Chondrocyte (in vitro differentiated cells): ENCODE results near the gene PCSK2. TPM values are rescaled to one million over a fixed set of nuclear protein-coding genes. Genes with fewer than 3 reads are reported as not detected.

Source experiments
- DNase-seq: peaks from one replicate; pipeline ENCODE4 v3.0.0; 2021; ENCODE audit warnings: mixed read lengths, low spot score
- H3K27ac Mint-ChIP-seq: one replicate; pipeline ENCODE4 v1.8.0; 2021; ENCODE audit warnings: mild to moderate bottlenecking, moderate library complexity, mixed read lengths; ENCODE audit not compliant: unreplicated experiment
- H3K27me3 Mint-ChIP-seq: 2 replicates; pipeline ENCODE4 v1.8.0; 2021; ENCODE audit warnings: low read depth, mixed read lengths
- H3K36me3 Mint-ChIP-seq: 2 replicates; pipeline ENCODE4 v1.8.0; 2021; ENCODE audit warnings: low read depth, mixed read lengths
- H3K4me1 Mint-ChIP-seq: 2 replicates; pipeline ENCODE4 v1.8.0; 2021; ENCODE audit warnings: low read depth, mild to moderate bottlenecking, mixed read lengths
- H3K4me3 Mint-ChIP-seq: one replicate; pipeline ENCODE4 v1.8.0; 2021; ENCODE audit warnings: mild to moderate bottlenecking, moderate library complexity, mixed read lengths; ENCODE audit not compliant: unreplicated experiment
- H3K9me3 Mint-ChIP-seq: 2 replicates; pipeline ENCODE4 v1.8.0; 2021; ENCODE audit warnings: low read depth, mixed read lengths
- total RNA-seq: library from RNA; stranded (reverse); gene quantifications from 3 replicates; pipeline ENCODE4 v1.2.1, GENCODE V29; 2021
- TF ChIP-seq, protein P1 (sequence below): fragments of 200-600 bp; sonication (generic); IDR thresholded peaks from 2 replicates; pipeline ENCODE4 v1.5.0; 2021; ENCODE audit warnings: antibody characterized with exemption, mild to moderate bottlenecking, moderate library complexity

Gene PCSK2
- total RNA-seq, 1 donor from 2014 or later = not detected

DNA sequence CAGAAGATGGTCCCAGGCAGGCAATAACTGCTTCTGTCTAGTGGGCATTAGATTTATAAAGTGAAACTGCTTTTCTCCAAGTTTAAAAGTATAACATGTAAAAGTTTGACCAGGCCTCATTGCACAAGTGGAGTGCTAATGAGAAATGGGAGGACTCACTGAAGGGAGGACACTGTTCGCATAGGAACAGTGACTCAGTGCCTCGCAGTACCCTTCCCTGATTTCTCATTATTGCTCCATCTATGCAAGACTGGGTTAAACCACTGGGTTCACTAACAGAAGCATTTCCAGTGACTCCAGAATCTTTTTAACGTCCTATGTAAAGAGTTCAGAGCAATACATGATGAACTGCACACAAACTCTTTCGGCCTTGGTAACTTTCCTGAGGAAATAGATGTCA, 79.6 kb downstream of the PCSK2 start:
- H3K36me3 Mint-ChIP-seq = no peaks in the 10 kb centered on the region
- no peak overlapping the region for H3K4me3 Mint-ChIP-seq
- peaks cover 4% of the 10 kb centered on the region for H3K27me3 Mint-ChIP-seq
- TF ChIP-seq, protein P1, sequence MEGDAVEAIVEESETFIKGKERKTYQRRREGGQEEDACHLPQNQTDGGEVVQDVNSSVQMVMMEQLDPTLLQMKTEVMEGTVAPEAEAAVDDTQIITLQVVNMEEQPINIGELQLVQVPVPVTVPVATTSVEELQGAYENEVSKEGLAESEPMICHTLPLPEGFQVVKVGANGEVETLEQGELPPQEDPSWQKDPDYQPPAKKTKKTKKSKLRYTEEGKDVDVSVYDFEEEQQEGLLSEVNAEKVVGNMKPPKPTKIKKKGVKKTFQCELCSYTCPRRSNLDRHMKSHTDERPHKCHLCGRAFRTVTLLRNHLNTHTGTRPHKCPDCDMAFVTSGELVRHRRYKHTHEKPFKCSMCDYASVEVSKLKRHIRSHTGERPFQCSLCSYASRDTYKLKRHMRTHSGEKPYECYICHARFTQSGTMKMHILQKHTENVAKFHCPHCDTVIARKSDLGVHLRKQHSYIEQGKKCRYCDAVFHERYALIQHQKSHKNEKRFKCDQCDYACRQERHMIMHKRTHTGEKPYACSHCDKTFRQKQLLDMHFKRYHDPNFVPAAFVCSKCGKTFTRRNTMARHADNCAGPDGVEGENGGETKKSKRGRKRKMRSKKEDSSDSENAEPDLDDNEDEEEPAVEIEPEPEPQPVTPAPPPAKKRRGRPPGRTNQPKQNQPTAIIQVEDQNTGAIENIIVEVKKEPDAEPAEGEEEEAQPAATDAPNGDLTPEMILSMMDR = no peak
- H3K27ac Mint-ChIP-seq = no peak overlapping the region
- no peaks in the 10 kb centered on the region for H3K4me1 Mint-ChIP-seq
- DNase-seq = no peak
- H3K9me3 Mint-ChIP-seq = no peaks in the 10 kb centered on the region

DNA sequence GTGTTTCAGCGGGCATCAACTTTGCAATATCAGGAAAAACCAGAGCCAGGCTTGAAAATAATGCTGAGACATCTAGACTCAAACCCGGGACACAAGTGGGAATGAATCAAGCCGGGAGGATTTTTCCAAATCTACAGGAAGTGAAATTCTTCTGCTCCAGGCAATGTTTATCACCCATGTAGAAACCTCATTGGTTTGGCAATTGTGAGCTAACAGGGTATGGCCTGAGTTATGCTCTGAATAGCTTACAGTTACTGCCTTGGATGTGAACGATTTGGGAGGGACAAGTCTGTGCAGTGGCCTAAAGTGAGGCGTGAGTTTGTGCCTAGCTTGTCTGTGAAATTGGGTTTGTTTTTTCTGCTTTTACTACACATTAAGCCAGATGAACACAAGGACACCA, 87.4 kb downstream of the PCSK2 start:
- TF ChIP-seq, protein P1 = no peak
- no peak overlapping the region for H3K27ac Mint-ChIP-seq
- no peaks in the 10 kb centered on the region for H3K9me3 Mint-ChIP-seq
- DNase-seq = no peak
- H3K36me3 Mint-ChIP-seq = no peaks in the 10 kb centered on the region
- no peaks in the 10 kb centered on the region for H3K4me1 Mint-ChIP-seq
- no peak overlapping the region for H3K4me3 Mint-ChIP-seq
- H3K27me3 Mint-ChIP-seq = no peaks in the 10 kb centered on the region

DNA sequence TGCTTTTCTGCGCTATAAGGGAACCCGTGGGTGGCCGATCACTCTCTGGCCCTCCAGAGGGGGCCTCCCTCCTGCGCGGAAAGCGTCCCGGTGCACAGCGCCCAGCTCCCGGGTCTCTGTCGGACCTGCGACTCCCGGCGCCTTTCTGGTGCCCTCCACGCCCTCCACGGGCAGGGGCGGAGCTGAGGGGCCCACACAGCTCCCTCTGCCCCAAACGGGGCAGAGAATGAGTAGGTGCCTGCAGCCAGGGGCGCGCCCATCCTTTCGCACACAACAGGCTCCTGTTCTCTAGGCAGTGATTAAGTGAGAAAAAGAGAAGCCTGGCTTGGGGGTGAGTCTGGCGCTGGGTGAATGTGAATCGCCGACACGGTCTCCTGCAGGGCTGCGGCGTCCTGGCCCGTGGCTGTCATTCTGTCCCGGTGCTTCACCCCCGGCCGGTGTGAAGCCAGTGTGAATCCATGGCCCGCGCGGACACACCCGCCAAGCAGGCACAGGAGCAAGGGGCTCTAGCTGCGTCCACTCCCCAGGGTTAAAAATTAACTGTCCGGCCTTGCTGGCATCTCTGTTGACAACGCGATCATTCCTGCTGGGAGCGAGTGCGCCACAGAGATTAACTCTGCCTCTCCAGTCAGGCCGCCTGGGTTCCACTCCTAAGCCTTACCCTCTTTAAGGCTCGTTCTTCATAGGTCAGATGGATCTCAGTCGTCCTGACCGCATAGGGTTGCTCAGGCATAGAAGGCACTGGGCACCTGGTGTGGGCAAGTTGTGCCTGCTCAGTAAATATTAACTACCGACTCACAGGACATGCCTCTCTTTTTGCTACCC, 88.8 kb downstream of the PCSK2 start:
- TF ChIP-seq, protein P1 = no peak
- no peaks in the 10 kb centered on the region for H3K4me1 Mint-ChIP-seq
- H3K27ac Mint-ChIP-seq = no peak overlapping the region
- H3K27me3 Mint-ChIP-seq = no peaks in the 10 kb centered on the region
- no peak for DNase-seq
- H3K36me3 Mint-ChIP-seq = no peaks in the 10 kb centered on the region
- no peak overlapping the region for H3K4me3 Mint-ChIP-seq
- no peaks in the 10 kb centered on the region for H3K9me3 Mint-ChIP-seq

DNA sequence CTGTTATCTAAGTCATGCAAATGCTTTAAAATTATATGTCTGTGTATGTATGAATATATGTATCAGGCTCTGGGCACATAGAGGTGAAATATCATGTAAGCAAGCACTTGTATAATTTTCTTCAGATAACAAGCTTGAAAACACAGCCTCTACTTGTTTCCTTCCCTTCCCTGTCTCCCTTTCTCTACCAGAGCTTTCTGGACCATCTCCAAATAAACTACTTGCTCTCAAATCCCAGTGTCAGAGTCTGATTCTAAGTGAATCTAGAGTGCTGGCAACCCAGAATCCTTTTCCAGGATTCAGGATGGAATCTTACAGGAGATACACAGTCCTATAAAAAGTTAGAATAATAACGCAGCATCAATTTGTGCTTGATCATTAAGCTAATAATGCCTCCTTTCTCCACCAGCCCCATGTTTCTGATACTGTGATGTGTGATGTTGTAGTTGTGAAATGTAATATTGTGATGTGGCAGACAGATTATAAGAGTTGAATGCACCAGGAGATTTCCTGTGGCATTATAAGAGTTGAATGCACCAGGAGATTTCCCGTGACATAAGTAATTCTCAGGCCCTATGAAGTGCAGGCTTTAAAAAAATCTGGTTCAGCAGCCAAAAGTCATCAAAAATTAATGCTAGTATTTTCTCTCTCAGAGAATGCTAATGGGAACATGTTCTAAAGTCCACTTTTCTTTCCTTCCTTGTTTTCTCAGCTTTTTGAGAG, 89.6 kb downstream of the PCSK2 start:
- Mint-ChIP-seq H3K36me3 (no peaks in the 10 kb centered on the region), H3K4me1 (no peaks in the 10 kb centered on the region), H3K27me3 (peaks cover 5% of the 10 kb centered on the region), H3K4me3 (no peak overlapping the region), H3K27ac (no peak overlapping the region), H3K9me3 (no peaks in the 10 kb centered on the region)
- TF ChIP-seq, protein P1 = no peak
- no peak for DNase-seq

DNA sequence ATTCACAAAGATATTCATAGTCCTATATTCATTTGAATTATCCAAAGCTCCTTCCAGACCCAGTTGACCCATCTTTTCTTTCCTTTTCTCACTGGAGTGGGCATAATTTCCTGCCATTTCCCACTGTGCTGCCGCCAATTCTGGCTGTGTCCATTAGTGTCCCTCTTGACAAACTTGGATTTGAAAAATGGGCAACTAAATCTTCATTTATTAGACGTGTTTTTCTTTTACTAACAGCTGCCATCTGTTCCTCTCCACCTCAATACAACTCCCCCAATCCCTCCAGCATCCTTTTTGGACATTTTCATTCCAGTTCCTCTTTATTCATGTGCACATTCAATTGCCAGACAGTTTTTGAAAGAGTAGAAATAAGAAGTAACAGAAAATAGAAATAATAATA, 90.5 kb downstream of the PCSK2 start:
- no peak overlapping the region for H3K4me3 Mint-ChIP-seq
- no peak for DNase-seq
- H3K27ac Mint-ChIP-seq = no peak overlapping the region
- no peaks in the 10 kb centered on the region for H3K36me3 Mint-ChIP-seq
- H3K9me3 Mint-ChIP-seq = no peaks in the 10 kb centered on the region
- TF ChIP-seq, protein P1 = no peak
- peaks cover 7% of the 10 kb centered on the region for H3K27me3 Mint-ChIP-seq
- no peaks in the 10 kb centered on the region for H3K4me1 Mint-ChIP-seq
